ENCODE measurements around the gene MAGOH.
"Not testable (repeated sequence)": the region's sequence is repeated elsewhere in the genome, so short reads cannot be mapped to it uniquely, and the experiment has no call there.

The MAGOH gene

GRCh38 chr1:53241828-53242227 lies 3.5 kb upstream of the MAGOH start:
- no peak for FAIRE-seq

GRCh38 chr1:53237638-53238037 lies 680 bp downstream of the MAGOH start:
- FAIRE-seq: no peak
- DNase-seq (ENCODE audit: low spot score): no peak

More at GRCh38 chr1:53241828-53242227, 3.5 kb upstream of the MAGOH start:
- DNase-seq (ENCODE audit: low spot score): no peak

- DNase-seq (ENCODE audit: low spot score): no peak
- FAIRE-seq: no peak
Observed at GRCh38 chr1:53220962-53221286, 17.4 kb downstream of the MAGOH start.

- FAIRE-seq (peak; percentile 77), DNase-seq (ENCODE audit: low spot score) (peak; percentile 86)
Observed at GRCh38 chr1:53220171-53220961, 18.0 kb downstream of the MAGOH start, which contains the start of gene CZIB. CZIB (minus strand) TSS chr1:53220634; CDS start chr1:53220575, 59 bp downstream.

- DNase-seq (ENCODE audit: low spot score) (no peak), FAIRE-seq (no peak)
Observed at GRCh38 chr1:53219711-53220110, 18.6 kb downstream of the MAGOH start.

GRCh38 chr1:53218201-53218600 lies 20.1 kb downstream of the MAGOH start:
- DNase-seq (ENCODE audit: low spot score): no peak
- no peak for FAIRE-seq

GRCh38 chr1:53214376-53214940 lies 23.9 kb downstream of the MAGOH start:
- no peak for FAIRE-seq

GRCh38 chr1:53210954-53211353 lies 27.4 kb downstream of the MAGOH start:
- no peak for FAIRE-seq

More at GRCh38 chr1:53214376-53214940, 23.9 kb downstream of the MAGOH start:
- no peak for DNase-seq (ENCODE audit: low spot score)

GRCh38 chr1:53210352-53210751 lies 28.0 kb downstream of the MAGOH start:
- no peak for FAIRE-seq
- DNase-seq (ENCODE audit: low spot score): no peak

More at GRCh38 chr1:53210954-53211353, 27.4 kb downstream of the MAGOH start:
- DNase-seq (ENCODE audit: low spot score): no peak

GRCh38 chr1:53207726-53208125 lies 30.6 kb downstream of the MAGOH start:
- no peak for FAIRE-seq

GRCh38 chr1:53206735-53207379 lies 31.5 kb downstream of the MAGOH start:
- DNase-seq (ENCODE audit: low spot score) (no peak), FAIRE-seq (no peak)

More at GRCh38 chr1:53207726-53208125, 30.6 kb downstream of the MAGOH start:
- DNase-seq (ENCODE audit: low spot score): no peak

- FAIRE-seq; DNase-seq (ENCODE audit: low spot score): not testable (repeated sequence)
Observed at GRCh38 chr1:53206083-53206685, 32.1 kb downstream of the MAGOH start.

- FAIRE-seq; DNase-seq (ENCODE audit: low spot score): not testable (repeated sequence)
Observed at GRCh38 chr1:53205496-53205895, 32.8 kb downstream of the MAGOH start.

- FAIRE-seq (no peak), DNase-seq (ENCODE audit: low spot score) (no peak)
Observed at GRCh38 chr1:53203466-53203865, 34.9 kb downstream of the MAGOH start.

GRCh38 chr1:53198241-53198651 lies 40.1 kb downstream of the MAGOH start:
- FAIRE-seq (no peak), DNase-seq (ENCODE audit: low spot score) (no peak)

- FAIRE-seq (no peak), DNase-seq (ENCODE audit: low spot score) (no peak)
Observed at GRCh38 chr1:53197291-53198200, 40.8 kb downstream of the MAGOH start.

GRCh38 chr1:53196485-53197290 lies 41.6 kb downstream of the MAGOH start, which contains the start of gene CPT2:
CPT2 (plus strand) TSS chr1:53196824; CDS start chr1:53196944, 120 bp downstream.
- DNase-seq (ENCODE audit: low spot score) (peak; percentile 85), FAIRE-seq (peak; percentile 65)

GRCh38 chr1:53196017-53196484 lies 42.3 kb downstream of the MAGOH start:
- DNase-seq (ENCODE audit: low spot score): peak; percentile 11
- no peak for FAIRE-seq

GRCh38 chr1:53195246-53196016 lies 42.9 kb downstream of the MAGOH start:
- FAIRE-seq (no peak), DNase-seq (ENCODE audit: low spot score) (no peak)

All from RCC 7860 (cell line).